Right renal pelvis (tissue), 4 donors: Measurements from ENCODE around the gene STK32C. TPM values are rescaled to one million over a fixed set of nuclear protein-coding genes. Genes with fewer than 3 reads are reported as not detected.
"Not testable (repeated sequence)": the region's sequence is repeated elsewhere in the genome, so short reads cannot be mapped to it uniquely, and the experiment has no call there.

Source experiments
- DNase-seq, 4 donors: peaks; one replicate each; pipeline ENCODE4 v3.0.0-alpha.2; 2013; ENCODE audit warnings: low read depth in 4 of 4, low spot score in 3 of 4, missing footprints in 1 of 4
- polyA plus RNA-seq, 4 donors: library from polyadenylated mRNA; unstranded; fragments of 120-200 nt; gene quantifications; one replicate each; pipeline ENCODE4 v1.2.1, GENCODE V29; 2013; ENCODE audit not compliant: insufficient read length in 4 of 4

Gene STK32C
- polyA plus RNA-seq, 4 donors = 11.5 to 14.3 (median 12.0) TPM

GRCh38 chr10:132339276-132339675, 31.5 kb upstream of the STK32C start:
- DNase-seq = no peak

GRCh38 chr10:132338876-132339275, 31.1 kb upstream of the STK32C start:
- DNase-seq = no peak

GRCh38 chr10:132337854-132338253, 30.1 kb upstream of the STK32C start:
- DNase-seq = not testable (repeated sequence)

- no peak for DNase-seq
Observed at GRCh38 chr10:132336919-132337407, 29.2 kb upstream of the STK32C start.

- no peak for DNase-seq
Observed at GRCh38 chr10:132336064-132336746, 28.5 kb upstream of the STK32C start.

- DNase-seq = no peak
Observed at GRCh38 chr10:132335189-132336063, 27.7 kb upstream of the STK32C start.

- DNase-seq = no peak
Observed at GRCh38 chr10:132334631-132335188, 27.0 kb upstream of the STK32C start.

- DNase-seq = no peak
Observed at GRCh38 chr10:132333386-132333785, 25.6 kb upstream of the STK32C start.

GRCh38 chr10:132332433-132332754, 24.6 kb upstream of the STK32C start:
- DNase-seq = no peak

- peak; percentile 94 to 99 (median 96) for DNase-seq
Observed at GRCh38 chr10:132331601-132332432, 24.1 kb upstream of the STK32C start, which contains the start of gene LRRC27. TSS of gene LRRC27 (plus strand) at chr10:132332193. CDS start at chr10:132333525, 1,332 bp downstream.

GRCh38 chr10:132330486-132330833, 22.7 kb upstream of the STK32C start:
- DNase-seq = no peak

GRCh38 chr10:132329565-132330485, 22.1 kb upstream of the STK32C start:
- no peak for DNase-seq

GRCh38 chr10:132328738-132329137, 21.0 kb upstream of the STK32C start:
- no peak for DNase-seq

GRCh38 chr10:132328106-132328505, 20.4 kb upstream of the STK32C start:
- DNase-seq = no peak

GRCh38 chr10:132326925-132327324, 19.2 kb upstream of the STK32C start:
- DNase-seq = no peak

GRCh38 chr10:132326344-132326889, 18.7 kb upstream of the STK32C start:
- DNase-seq = no peak

- DNase-seq = no peak
Observed at GRCh38 chr10:132324186-132324585, 16.4 kb upstream of the STK32C start.

- no peak for DNase-seq
Observed at GRCh38 chr10:132322586-132323048, 14.9 kb upstream of the STK32C start.

- DNase-seq = no peak
Observed at GRCh38 chr10:132321726-132322125, 14.0 kb upstream of the STK32C start.
